ENCODE results near the gene ALDH3B1.

GRCh38 chr11:68007498-68008380 is 2.4 kb upstream of the ALDH3B1 start:
- TF ChIP-seq CTCF (IDR thresholded peaks at IDR 0.05; ENCODE audit: low read depth, low read length) (no peak), EZH2phosphoT487 (IDR thresholded peaks at IDR 0.05; ENCODE audit: low read depth) (no peak)
